HL-60 (cell line): ENCODE data around the gene RYR2.

ENCODE experiments used
- DNase-seq, 2 experiments: peaks; one replicate each; pipeline ENCODE4 v3.0.0-alpha.2; 2010 to 2020; ENCODE audit warnings: low read depth in 1 of 2, low spot score in 1 of 2
- H3K27ac ChIP-seq: fragments of 250-450 bp; sonication (Bioruptor Pico); replicated peaks from 2 replicates; pipeline ENCODE4 v1.5.1; 2020; ENCODE audit warnings: mild to moderate bottlenecking, moderate library complexity
- H3K27me3 ChIP-seq: fragments of 250-450 bp; sonication (Bioruptor Pico); 2 replicates; pipeline ENCODE4 v1.5.1; 2021; ENCODE audit warnings: mild to moderate bottlenecking, moderate library complexity; ENCODE audit not compliant: insufficient read depth, poor library complexity, severe bottlenecking
- H3K4me3 ChIP-seq: replicated peaks from 2 replicates; pipeline ENCODE4 v1.5.1; 2011; ENCODE audit warnings: mild to moderate bottlenecking, control low read depth, low read length; ENCODE audit not compliant: insufficient read depth
- GABPA ChIP-seq: IDR thresholded peaks from 2 replicates; pipeline ENCODE4 v1.6.1; 2012; ENCODE audit warnings: low read depth
- POLR2AphosphoS5 ChIP-seq: IDR thresholded peaks from 2 replicates; pipeline ENCODE4 v1.6.1; 2012; ENCODE audit warnings: low read depth
- SPI1 ChIP-seq: IDR thresholded peaks from 2 replicates; pipeline ENCODE4 v1.6.1; 2012; ENCODE audit warnings: low read depth, mild to moderate bottlenecking, borderline replicate concordance
- TF ChIP-seq, protein P1 (sequence below): IDR thresholded peaks from one replicate; pipeline ENCODE4 v1.5.1; 2011; ENCODE audit warnings: low read length, control low read depth, inconsistent platforms; ENCODE audit not compliant: insufficient read depth
- TF ChIP-seq, protein P2 (sequence below): IDR thresholded peaks from 2 replicates; pipeline ENCODE4 v1.6.1; 2012; ENCODE audit warnings: low read depth; ENCODE audit not compliant: insufficient replicate concordance

RYR2 gene

DNA sequence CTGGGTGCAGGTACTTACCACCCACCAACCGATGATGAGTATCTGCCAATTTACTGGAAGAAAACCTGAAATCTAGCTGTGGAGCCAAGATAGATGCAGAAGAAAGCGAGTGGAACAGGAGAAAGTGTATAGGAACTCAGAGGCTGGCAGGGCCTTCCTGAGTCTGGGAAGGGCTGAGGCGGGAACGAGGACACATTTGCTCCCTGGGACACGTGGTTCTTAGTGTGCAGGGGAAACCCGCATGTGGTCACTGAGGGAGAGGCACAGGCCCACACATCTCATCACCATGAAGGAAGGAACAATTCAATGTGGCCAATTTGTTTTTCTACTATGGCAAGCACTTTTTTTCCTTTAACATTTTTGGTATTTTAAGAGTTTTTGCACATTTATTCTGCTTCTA lies 8.2 kb downstream of the RYR2 start:
- H3K27me3 ChIP-seq, result peaks cover 10% of the 10 kb centered on the region
- H3K27ac ChIP-seq, result no peak overlapping the region
- no peak for DNase-seq
- H3K4me3 ChIP-seq, result no peak overlapping the region
- no peak for TF ChIP-seq SPI1
- TF ChIP-seq, protein P1, sequence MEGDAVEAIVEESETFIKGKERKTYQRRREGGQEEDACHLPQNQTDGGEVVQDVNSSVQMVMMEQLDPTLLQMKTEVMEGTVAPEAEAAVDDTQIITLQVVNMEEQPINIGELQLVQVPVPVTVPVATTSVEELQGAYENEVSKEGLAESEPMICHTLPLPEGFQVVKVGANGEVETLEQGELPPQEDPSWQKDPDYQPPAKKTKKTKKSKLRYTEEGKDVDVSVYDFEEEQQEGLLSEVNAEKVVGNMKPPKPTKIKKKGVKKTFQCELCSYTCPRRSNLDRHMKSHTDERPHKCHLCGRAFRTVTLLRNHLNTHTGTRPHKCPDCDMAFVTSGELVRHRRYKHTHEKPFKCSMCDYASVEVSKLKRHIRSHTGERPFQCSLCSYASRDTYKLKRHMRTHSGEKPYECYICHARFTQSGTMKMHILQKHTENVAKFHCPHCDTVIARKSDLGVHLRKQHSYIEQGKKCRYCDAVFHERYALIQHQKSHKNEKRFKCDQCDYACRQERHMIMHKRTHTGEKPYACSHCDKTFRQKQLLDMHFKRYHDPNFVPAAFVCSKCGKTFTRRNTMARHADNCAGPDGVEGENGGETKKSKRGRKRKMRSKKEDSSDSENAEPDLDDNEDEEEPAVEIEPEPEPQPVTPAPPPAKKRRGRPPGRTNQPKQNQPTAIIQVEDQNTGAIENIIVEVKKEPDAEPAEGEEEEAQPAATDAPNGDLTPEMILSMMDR, result no peak
- TF ChIP-seq, protein P2, sequence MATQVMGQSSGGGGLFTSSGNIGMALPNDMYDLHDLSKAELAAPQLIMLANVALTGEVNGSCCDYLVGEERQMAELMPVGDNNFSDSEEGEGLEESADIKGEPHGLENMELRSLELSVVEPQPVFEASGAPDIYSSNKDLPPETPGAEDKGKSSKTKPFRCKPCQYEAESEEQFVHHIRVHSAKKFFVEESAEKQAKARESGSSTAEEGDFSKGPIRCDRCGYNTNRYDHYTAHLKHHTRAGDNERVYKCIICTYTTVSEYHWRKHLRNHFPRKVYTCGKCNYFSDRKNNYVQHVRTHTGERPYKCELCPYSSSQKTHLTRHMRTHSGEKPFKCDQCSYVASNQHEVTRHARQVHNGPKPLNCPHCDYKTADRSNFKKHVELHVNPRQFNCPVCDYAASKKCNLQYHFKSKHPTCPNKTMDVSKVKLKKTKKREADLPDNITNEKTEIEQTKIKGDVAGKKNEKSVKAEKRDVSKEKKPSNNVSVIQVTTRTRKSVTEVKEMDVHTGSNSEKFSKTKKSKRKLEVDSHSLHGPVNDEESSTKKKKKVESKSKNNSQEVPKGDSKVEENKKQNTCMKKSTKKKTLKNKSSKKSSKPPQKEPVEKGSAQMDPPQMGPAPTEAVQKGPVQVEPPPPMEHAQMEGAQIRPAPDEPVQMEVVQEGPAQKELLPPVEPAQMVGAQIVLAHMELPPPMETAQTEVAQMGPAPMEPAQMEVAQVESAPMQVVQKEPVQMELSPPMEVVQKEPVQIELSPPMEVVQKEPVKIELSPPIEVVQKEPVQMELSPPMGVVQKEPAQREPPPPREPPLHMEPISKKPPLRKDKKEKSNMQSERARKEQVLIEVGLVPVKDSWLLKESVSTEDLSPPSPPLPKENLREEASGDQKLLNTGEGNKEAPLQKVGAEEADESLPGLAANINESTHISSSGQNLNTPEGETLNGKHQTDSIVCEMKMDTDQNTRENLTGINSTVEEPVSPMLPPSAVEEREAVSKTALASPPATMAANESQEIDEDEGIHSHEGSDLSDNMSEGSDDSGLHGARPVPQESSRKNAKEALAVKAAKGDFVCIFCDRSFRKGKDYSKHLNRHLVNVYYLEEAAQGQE, result no peak
- TF ChIP-seq POLR2AphosphoS5, result no peak
- TF ChIP-seq GABPA, result no peak

DNA sequence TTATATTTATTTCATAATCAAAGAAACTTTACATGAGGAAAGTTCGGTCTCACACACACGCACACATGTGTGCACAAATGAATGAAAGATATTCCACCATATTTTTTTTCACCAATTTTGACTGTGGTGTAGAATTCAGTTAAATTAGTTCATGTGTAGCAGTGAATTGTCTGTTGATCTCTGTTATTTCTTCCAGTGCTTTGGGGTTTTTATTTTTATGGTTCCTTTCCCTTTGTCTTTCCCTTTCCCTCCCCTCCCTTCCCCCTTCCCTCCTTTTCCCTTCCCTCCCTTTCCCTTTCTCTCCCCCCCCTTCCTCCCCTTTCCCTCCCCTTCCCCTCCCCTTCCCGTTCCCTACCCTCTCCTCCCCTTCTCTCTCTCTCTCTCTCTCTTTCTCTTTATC lies 8.9 kb downstream of the RYR2 start:
- Histone ChIP-seq H3K27me3 (peaks cover 7% of the 10 kb centered on the region), H3K27ac (no peak overlapping the region), H3K4me3 (no peak overlapping the region)
- no peak for DNase-seq
- TF ChIP-seq GABPA, result no peak
- TF ChIP-seq SPI1, result no peak

DNA sequence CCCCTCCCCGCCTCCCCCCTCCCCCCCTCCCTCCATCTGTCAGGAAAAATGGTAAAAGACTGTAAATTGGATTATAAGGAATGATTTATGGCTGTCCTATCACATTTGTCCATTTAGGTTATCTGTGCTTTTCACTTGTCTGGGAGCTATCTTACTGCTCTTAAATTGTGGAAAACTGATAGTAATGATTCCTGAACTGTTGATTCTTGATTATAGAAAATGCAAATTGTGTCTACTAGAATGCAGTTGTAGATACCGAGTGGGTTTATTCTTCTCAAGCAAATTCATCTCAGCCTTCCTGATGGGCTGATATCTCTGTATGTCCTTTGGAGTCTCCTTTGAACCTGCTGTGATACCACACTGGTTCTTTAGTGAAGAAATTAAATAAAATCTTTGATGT lies 12.3 kb downstream of the RYR2 start:
- TF ChIP-seq POLR2AphosphoS5 (no peak), GABPA (no peak), SPI1 (no peak)
- TF ChIP-seq, protein P2, result no peak
- TF ChIP-seq, protein P1, result no peak
- no peak for DNase-seq

DNA sequence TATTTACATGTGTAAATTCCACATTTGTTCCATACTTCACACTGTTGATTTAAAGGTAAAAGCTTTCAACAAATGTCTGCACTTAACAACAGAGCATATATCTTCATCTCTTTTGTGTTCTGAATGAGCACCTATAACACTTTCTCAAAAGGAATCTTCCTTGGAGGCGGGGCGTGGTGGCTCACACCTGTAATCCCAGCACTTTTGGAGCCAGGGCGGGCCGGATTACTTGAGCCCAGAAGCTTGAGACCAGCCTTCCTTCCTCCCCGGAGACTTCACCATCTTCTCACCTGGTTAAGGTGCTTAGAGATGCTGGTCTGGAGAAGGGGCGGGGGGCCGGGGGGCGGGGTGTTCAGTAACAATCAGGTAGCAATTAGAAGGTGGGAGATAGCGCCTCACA lies 16.5 kb downstream of the RYR2 start:
- DNase-seq, result no peak
- TF ChIP-seq, protein P1, result no peak
- no peak for TF ChIP-seq SPI1
- no peaks in the 10 kb centered on the region for H3K27me3 ChIP-seq
- H3K27ac ChIP-seq, result no peak overlapping the region
- no peak overlapping the region for H3K4me3 ChIP-seq

More for the DNA sequence above, 12.3 kb downstream of the RYR2 start:
- Histone ChIP-seq H3K27me3 (no peaks in the 10 kb centered on the region), H3K4me3 (no peak overlapping the region), H3K27ac (no peak overlapping the region)
